Measurements from ENCODE around the gene PHF24. TPM values are rescaled to one million over a fixed set of nuclear protein-coding genes. Genes with fewer than 3 reads are reported as not detected.

The PHF24 gene
- total RNA-seq, 3 donors from 2014 or later (not counting 1 experiment from before 2014, with no cell fraction given), result not detected

DNA sequence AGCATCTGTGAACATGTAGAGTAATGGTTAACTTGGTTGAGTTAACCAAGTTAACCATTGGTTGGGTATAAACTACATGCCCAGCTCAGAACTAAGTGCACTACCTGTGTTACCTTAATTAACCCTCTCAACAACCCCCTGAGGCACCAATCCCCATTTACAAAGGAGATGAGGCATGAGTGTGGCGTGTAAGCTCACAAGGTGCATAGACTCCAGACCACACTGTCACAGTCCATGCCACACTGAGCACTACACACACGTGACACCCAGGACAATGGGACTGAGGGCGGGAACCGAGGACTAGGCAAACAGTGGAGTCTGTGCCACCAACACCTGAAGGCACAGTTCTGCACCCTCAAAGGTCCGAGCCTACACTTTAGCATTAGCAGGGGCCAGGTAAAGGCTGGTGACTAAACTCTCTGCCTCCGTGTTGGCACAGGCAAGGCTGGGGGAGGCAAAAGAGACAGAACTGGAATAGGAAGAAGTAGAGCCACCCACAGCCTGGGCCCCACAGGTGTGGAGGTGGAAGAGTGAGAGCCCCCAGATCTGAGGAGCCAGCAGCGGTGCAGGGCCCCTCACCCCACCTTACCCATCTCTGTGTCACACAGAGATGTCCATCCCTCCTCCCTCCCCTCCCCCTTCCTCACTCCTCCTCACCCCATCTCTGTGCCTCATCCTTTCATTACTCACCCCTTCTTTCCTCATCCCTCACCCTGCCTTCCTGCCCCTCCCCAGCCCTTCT lies 29.2 kb downstream of the PHF24 start:
- Mint-ChIP-seq H3K27me3 (ENCODE audit: low read depth in 2 of 2) (peaks cover 0 to 2% of the 10 kb centered on the region in 2 donors), H3K27ac (peak overlapping the region in 1 of 2 donors; percentile 84)

DNA sequence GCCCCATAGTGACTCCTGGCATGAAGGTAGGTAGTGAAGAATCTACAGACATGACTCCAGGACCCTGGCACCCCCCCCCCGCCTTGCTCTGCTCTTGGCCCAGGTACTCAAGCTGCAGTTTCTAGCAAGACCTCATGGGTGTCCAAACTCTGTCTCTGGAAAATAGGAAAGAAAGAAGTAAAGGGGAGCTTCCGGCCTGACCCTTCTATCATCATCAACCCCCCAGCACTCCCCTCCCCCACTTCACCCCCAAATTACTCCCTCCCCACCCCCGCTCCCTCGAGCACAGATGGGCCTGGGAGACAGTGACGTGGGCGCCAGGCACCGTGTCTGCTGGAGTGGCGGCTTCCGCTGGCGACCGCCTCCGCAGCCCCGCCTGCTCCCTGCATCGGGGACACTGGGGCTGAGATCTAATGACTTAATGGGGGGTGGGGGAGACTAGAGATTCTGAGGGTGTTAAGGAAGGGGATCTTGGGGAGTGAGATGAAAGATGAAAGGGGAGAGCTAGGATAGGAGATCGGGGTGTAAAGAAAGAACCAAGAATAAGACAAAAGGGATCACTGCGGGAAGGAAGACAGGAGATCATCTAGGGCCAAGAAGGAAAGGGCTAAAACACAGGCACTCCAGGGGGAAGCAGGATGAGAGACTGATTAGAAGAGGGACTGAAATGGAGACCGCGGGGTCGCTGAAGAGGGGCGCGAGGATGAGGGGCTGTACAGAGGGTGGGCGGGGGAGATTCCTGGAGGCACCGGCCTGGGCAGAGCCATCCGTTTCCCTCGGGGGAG lies 30.3 kb downstream of the PHF24 start:
- Histone ChIP-seq H3K36me3 (ENCODE audit: control insufficient read depth, insufficient read depth, low read length) (no peaks in the 10 kb centered on the region), H3K27me3 (ENCODE audit: control insufficient read depth, insufficient read depth, low read length) (no peaks in the 10 kb centered on the region), H3K27ac (ENCODE audit: low read length) (peak overlapping the region; percentile 45), H3K4me1 (ENCODE audit: control insufficient read depth, insufficient read depth, low read length) (peaks cover 39% of the 10 kb centered on the region), H3K9me3 (ENCODE audit: control insufficient read depth, insufficient read depth, low read length) (no peaks in the 10 kb centered on the region), H3K4me3 (ENCODE audit: low read length) (peak overlapping the region; percentile 68)
- Mint-ChIP-seq H3K36me3 (no peaks in the 10 kb centered on the region), H3K4me1 (peaks cover 27 to 36% of the 10 kb centered on the region in 2 donors), H3K9me3 (no peaks in the 10 kb centered on the region), H3K27ac (peak overlapping the region; percentile 83 to 84), H3K27me3 (ENCODE audit: low read depth in 2 of 2) (peaks cover 0 to 2% of the 10 kb centered on the region in 2 donors), H3K4me3 (peak overlapping the region; percentile 98)
- peak in 1 of 2 donors; percentile 69 for DNase-seq
- no peak for ATAC-seq
- WGBS (ENCODE audit: insufficient coverage), result 26% methylated on average over 24 of the region's 25 CpGs
- TF ChIP-seq, protein P1, sequence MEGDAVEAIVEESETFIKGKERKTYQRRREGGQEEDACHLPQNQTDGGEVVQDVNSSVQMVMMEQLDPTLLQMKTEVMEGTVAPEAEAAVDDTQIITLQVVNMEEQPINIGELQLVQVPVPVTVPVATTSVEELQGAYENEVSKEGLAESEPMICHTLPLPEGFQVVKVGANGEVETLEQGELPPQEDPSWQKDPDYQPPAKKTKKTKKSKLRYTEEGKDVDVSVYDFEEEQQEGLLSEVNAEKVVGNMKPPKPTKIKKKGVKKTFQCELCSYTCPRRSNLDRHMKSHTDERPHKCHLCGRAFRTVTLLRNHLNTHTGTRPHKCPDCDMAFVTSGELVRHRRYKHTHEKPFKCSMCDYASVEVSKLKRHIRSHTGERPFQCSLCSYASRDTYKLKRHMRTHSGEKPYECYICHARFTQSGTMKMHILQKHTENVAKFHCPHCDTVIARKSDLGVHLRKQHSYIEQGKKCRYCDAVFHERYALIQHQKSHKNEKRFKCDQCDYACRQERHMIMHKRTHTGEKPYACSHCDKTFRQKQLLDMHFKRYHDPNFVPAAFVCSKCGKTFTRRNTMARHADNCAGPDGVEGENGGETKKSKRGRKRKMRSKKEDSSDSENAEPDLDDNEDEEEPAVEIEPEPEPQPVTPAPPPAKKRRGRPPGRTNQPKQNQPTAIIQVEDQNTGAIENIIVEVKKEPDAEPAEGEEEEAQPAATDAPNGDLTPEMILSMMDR (IDR thresholded peaks at IDR 0.05), result no peak
- intact Hi-C loops (cut with micrococcal nuclease), result loop anchor here (1.0 to 2.0 kb wide), 2 partner anchors 84 to 114 kb away; partner anchors contain the start of genes STOML2 and VCP

More for the DNA sequence above, 29.2 kb downstream of the PHF24 start:
- Histone ChIP-seq H3K27me3 (ENCODE audit: control insufficient read depth, insufficient read depth, low read length) (no peaks in the 10 kb centered on the region), H3K4me3 (ENCODE audit: low read length) (no peak overlapping the region), H3K9me3 (ENCODE audit: control insufficient read depth, insufficient read depth, low read length) (no peaks in the 10 kb centered on the region), H3K27ac (ENCODE audit: low read length) (no peak overlapping the region), H3K36me3 (ENCODE audit: control insufficient read depth, insufficient read depth, low read length) (no peaks in the 10 kb centered on the region), H3K4me1 (ENCODE audit: control insufficient read depth, insufficient read depth, low read length) (peaks cover 47% of the 10 kb centered on the region)
- 82% methylated on average over 7 of the region's 7 CpGs for WGBS (ENCODE audit: insufficient coverage)
- Mint-ChIP-seq H3K9me3 (no peaks in the 10 kb centered on the region), H3K4me3 (no peak overlapping the region), H3K36me3 (no peaks in the 10 kb centered on the region), H3K4me1 (peaks cover 27 to 36% of the 10 kb centered on the region in 2 donors)
- TF ChIP-seq, protein P1 (IDR thresholded peaks at IDR 0.05), result no peak
- intact Hi-C loops (cut with micrococcal nuclease), result no loop called here
- DNase-seq, result peak in 1 of 2 donors; percentile 17
- no peak for ATAC-seq

DNA sequence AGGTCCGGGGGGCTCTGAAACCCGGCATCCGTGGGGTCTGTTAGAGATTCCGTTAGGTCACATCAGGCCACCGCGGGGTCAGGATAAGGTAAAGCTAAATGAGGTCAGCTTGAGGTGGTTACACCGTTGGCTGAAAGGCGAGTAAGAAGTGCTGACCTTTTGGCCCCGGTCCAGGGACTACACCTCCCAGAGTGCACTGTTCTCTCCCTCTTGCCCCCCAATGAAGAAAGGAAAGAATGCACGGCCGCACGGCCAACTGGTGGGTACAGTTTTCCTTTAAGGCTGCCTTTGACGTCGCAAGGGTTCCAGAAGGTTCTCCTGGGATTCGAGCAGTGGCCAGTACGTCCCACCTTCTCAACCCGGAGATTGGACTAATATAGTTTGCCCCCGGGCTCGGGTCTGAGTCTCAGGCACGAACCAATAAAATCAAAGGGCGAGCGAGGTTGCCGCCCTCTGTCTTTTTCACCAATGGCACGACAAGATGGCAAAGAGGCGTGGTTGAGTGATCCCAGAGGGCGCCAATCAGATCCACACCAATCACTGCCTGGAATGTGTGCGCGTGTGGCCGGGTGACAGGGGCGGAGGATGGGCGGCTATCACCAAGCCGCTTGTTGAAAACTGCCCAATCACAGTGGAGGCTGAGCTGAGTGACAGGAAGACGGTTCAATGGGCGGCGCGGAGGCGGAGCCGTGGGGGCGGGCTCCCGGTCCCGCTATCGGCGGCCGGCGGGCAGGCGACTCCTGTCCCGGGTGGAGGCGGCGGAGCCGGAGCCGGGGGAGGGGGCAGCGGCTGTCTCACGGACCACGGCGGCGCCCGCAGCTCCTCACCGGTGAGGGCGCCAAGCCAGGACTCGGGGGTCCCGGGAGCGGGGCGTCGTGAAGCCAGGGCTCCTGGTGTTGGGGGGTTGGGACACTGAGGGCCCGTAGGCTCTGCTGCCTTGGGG lies 31.2 kb downstream of the PHF24 start, which contains the start of gene DNAJB5:
Gene DNAJB5, plus strand, starts transcription at position 743 of the 943 bp plus-strand sequence. CDS start 886 bp downstream, outside the sequence.
- Histone ChIP-seq H3K36me3 (ENCODE audit: control insufficient read depth, insufficient read depth, low read length) (no peaks in the 10 kb centered on the region), H3K4me3 (ENCODE audit: low read length) (peak within 1 kb of the TSS; percentile 73), H3K27ac (ENCODE audit: low read length) (peak within 1 kb of the TSS; percentile 45), H3K9me3 (ENCODE audit: control insufficient read depth, insufficient read depth, low read length) (no peaks in the 10 kb centered on the region), H3K27me3 (ENCODE audit: control insufficient read depth, insufficient read depth, low read length) (no peaks in the 10 kb centered on the region), H3K4me1 (ENCODE audit: control insufficient read depth, insufficient read depth, low read length) (peaks cover 35% of the 10 kb centered on the region)
- Mint-ChIP-seq H3K27me3 (ENCODE audit: low read depth in 2 of 2) (peaks cover 0 to 2% of the 10 kb centered on the region in 2 donors), H3K36me3 (no peaks in the 10 kb centered on the region), H3K27ac (peak within 1 kb of the TSS; percentile 83 to 84), H3K4me1 (peaks cover 27 to 36% of the 10 kb centered on the region in 2 donors), H3K9me3 (no peaks in the 10 kb centered on the region), H3K4me3 (peak within 1 kb of the TSS; percentile 98)
- WGBS (ENCODE audit: insufficient coverage), result under 1% methylated on average over 65 of the region's 65 CpGs
- peak; percentile 99 for DNase-seq
- TF ChIP-seq, protein P1 (IDR thresholded peaks at IDR 0.05), result no peak
- ATAC-seq, result peak; percentile 94 to 99 (median 96)
- intact Hi-C loops (cut with micrococcal nuclease), result loop anchor here (1.0 to 2.0 kb wide), 2 partner anchors 83 to 114 kb away; partner anchors contain the start of genes STOML2 and VCP

All from natural killer cell (primary cell).